K562 (cell line): Measurements from ENCODE around the gene COL4A6. TPM values are rescaled to one million over a fixed set of nuclear protein-coding genes. Genes with fewer than 3 reads are reported as not detected.

Source experiments
- ATAC-seq: fragments of 200-7000 bp; cut with Tn5 transposase; 3 replicates; pipeline ENCODE4 v1.9.1; 2020; ENCODE audit warnings: moderate library complexity
- BruUV-seq: library from RNA; stranded (reverse); fragments of 400-500 nt; replicated peaks from 2 replicates; lab custom pipeline; 2021; lab: Mats Ljungman, UMichigan
- CTCF ChIA-PET: fragments of 300-600 bp; formaldehyde crosslinking; extraction: SDS; loops from one replicate; lab custom pipeline; 2021; ENCODE audit warnings: low intra/inter-chr PET ratio; lab: Yijun Ruan, JAX
- POLR2A ChIA-PET: fragments of 300-600, 350-650 bp; sonication (Branson Sonifier 250); formaldehyde crosslinking; extraction: SDS; loops from one replicate; lab custom pipeline; 2021; ENCODE audit warnings: antibody characterized with exemption, inconsistent platforms; lab: Yijun Ruan, JAX
- DNase-seq, 4 experiments: peaks; one replicate each; pipeline versions ENCODE4 v3.0.0 to v3.0.0-alpha.2; 2011 to 2018; ENCODE audit warnings: low spot score in 3 of 4, mixed read lengths in 3 of 4; ENCODE audit errors: extremely low read depth in 1 of 4
- FAIRE-seq: peaks from 2 replicates; lab custom pipeline; 2011; peaks lifted over from hg19 to GRCh38; lab: Jason Lieb, UNC
- H2AFZ ChIP-seq: 2 replicates; pipeline ENCODE4 v1.6.0; 2011; ENCODE audit warnings: low read depth, low read length, control low read depth, inconsistent platforms
- H3K27ac ChIP-seq: fragments of 200-600 bp; 3 replicates; pipeline ENCODE4 v1.8.0; 2011; ENCODE audit warnings: low read depth, mild to moderate bottlenecking, control low read depth, inconsistent platforms, low read length, moderate library complexity, mixed read lengths; ENCODE audit errors: extremely low read depth
- H3K27me3 ChIP-seq, 2 experiments: fragments of 300-600 bp in 1 of 2; 2 replicates in 1 of 2; 3 replicates in 1 of 2; pipeline versions ENCODE4 v1.6.0 to v1.8.0; 2011; ENCODE audit warnings: inconsistent platforms in 2 of 2, low read length in 2 of 2, mild to moderate bottlenecking in 1 of 2, mixed read lengths in 1 of 2, moderate library complexity in 1 of 2; ENCODE audit not compliant: control insufficient read depth in 2 of 2, insufficient read depth in 2 of 2
- H3K36me3 ChIP-seq: fragments of 300-600 bp; 3 replicates; pipeline ENCODE4 v1.8.0; 2011; ENCODE audit warnings: mild to moderate bottlenecking, low read length, inconsistent platforms; ENCODE audit not compliant: control insufficient read depth, insufficient read depth
- H3K4me1 ChIP-seq, 2 experiments: fragments of 200-600 bp in 1 of 2; replicated peaks in 1 of 2; 2 replicates in 1 of 2; 3 replicates in 1 of 2; pipeline versions ENCODE4 v1.5.1 to v1.8.0; 2011; ENCODE audit warnings: inconsistent platforms in 2 of 2, low read length in 2 of 2, mild to moderate bottlenecking in 1 of 2, mixed read lengths in 1 of 2, moderate library complexity in 1 of 2; ENCODE audit not compliant: control insufficient read depth in 2 of 2, insufficient read depth in 2 of 2
- H3K4me2 ChIP-seq: 2 replicates; pipeline ENCODE4 v1.6.1; 2011; ENCODE audit warnings: low read length, control low read depth, inconsistent platforms, mixed read lengths; ENCODE audit not compliant: insufficient read depth
- H3K4me3 ChIP-seq: fragments of 200-600 bp; sonication (generic), shearing (Covaris generic); 2 replicates; pipeline ENCODE4 v1.5.1; 2016; ENCODE audit warnings: control low read depth, inconsistent platforms
- H3K79me2 ChIP-seq: fragments of 200-600 bp; 3 replicates; pipeline ENCODE4 v1.8.0; 2011; ENCODE audit warnings: low read length, inconsistent platforms; ENCODE audit not compliant: control insufficient read depth, insufficient read depth
- H3K9ac ChIP-seq, 2 experiments: 2 replicates each; pipeline versions ENCODE4 v1.6.0 to v1.6.1; 2011; ENCODE audit warnings: low read depth in 2 of 2, low read length in 2 of 2, control low read depth in 1 of 2, inconsistent platforms in 1 of 2, mild to moderate bottlenecking in 1 of 2, mixed read lengths in 1 of 2; ENCODE audit not compliant: insufficient read depth in 1 of 2
- H3K9me1 ChIP-seq: one replicate; pipeline ENCODE4 v1.6.0; 2011; ENCODE audit warnings: inconsistent platforms, mild to moderate bottlenecking, low read length, moderate library complexity; ENCODE audit not compliant: control insufficient read depth, insufficient read depth
- H3K9me3 ChIP-seq: replicated peaks from 2 replicates; pipeline ENCODE4 v1.5.1; 2011; ENCODE audit warnings: low read depth, low read length, inconsistent platforms; ENCODE audit not compliant: control insufficient read depth, insufficient read depth
- H4K20me1 ChIP-seq: replicated peaks from 2 replicates; pipeline ENCODE4 v1.6.1; 2011; ENCODE audit warnings: low read length, inconsistent platforms, mixed read lengths; ENCODE audit not compliant: control insufficient read depth, insufficient read depth
- ARID1B ChIP-seq: fragments of 450-650 bp; IDR thresholded peaks from 2 replicates; pipeline ENCODE4 v1.6.1; 2016; ENCODE audit warnings: antibody characterized with exemption, mild to moderate bottlenecking, inconsistent platforms
- CEBPG ChIP-seq, 3 experiments: fragments of 200-800 bp in 1 of 3; sonication (Bioruptor generic) in 1 of 3; sonication (generic) in 1 of 3; formaldehyde crosslinking in 1 of 3; IDR thresholded peaks in 2 of 3; conservative IDR thresholded peaks in 1 of 3; 2 replicates each; pipeline versions ENCODE4 v1.6.1 to v1.8.0; 2016 to 2022; ENCODE audit warnings: missing compliant biosample characterization in 2 of 3, missing genetic modification characterization in 2 of 3, mild to moderate bottlenecking in 1 of 3, missing genetic modification reagents in 1 of 3
- FOXM1 ChIP-seq, 2 experiments: fragments of 450-650 bp in 1 of 2; sonication (generic) in 1 of 2; formaldehyde crosslinking in 1 of 2; IDR thresholded peaks; 2 replicates each; pipeline versions ENCODE4 v1.6.1 to v1.9.0; 2017 to 2022; ENCODE audit warnings: low read depth in 2 of 2, mild to moderate bottlenecking in 2 of 2, missing genetic modification reagents in 1 of 2, moderate library complexity in 1 of 2
- POLR2AphosphoS5 ChIP-seq: IDR thresholded peaks from 2 replicates; pipeline ENCODE4 v1.6.1; 2011; ENCODE audit warnings: mild to moderate bottlenecking, low read depth, low read length, moderate library complexity; ENCODE audit not compliant: control insufficient read depth, insufficient read depth
- WGBS: fragments of 100-300 bp; shearing (Covaris generic); methylation state at CpG from one replicate; pipeline ENCODE4 v1.1.6; 2016; ENCODE audit warnings: low coverage, mixed read lengths; ENCODE audit not compliant: insufficient coverage; ENCODE audit errors: missing lambda C conversion rate; 5-methylcytosine and 5-hydroxymethylcytosine counted together
- in situ Hi-C: fragments of 300-500 bp; cut with MboI; formaldehyde crosslinking; loops from 4 replicates; pipeline ENCODE4 v1.15.0; 2018; ENCODE audit warnings: inconsistent platforms, mixed read lengths
- intact Hi-C: fragments of 100-400 bp; cut with micrococcal nuclease; formaldehyde crosslinking; loops from 2 replicates; pipeline ENCODE4 v1.14.2; 2022
- polyA plus RNA-seq, 8 experiments: library from polyadenylated mRNA; depleted of rRNA in 4 of 8; stranded (reverse) in 5 of 8; unstranded in 3 of 8; fragments of >200 nt; fragmentation: Nextera tagmentation in 2 of 8; fragmentation: Illumina TruSeq in 1 of 8; extraction: Ambion mirVana in 2 of 8; extraction: Trizol in 1 of 8; gene quantifications; 2 replicates each; pipeline versions ENCODE4 v1.2.1 to v1.2.3, GENCODE V29; 2011 to 2014; ENCODE audit warnings: inconsistent platforms in 1 of 8, missing spikeins in 1 of 8
- total RNA-seq, 7 experiments: library from RNA; depleted of rRNA in 6 of 7; stranded (reverse); fragments of >200 nt in 6 of 7; fragmentation: Illumina TruSeq in 2 of 7; extraction: Trizol in 2 of 7; gene quantifications; 2 replicates each; pipeline versions ENCODE4 v1.2.1 to v1.2.3, GENCODE V29; 2011 to 2021; ENCODE audit warnings: low replicate concordance in 1 of 7
- TF ChIP-seq, protein P1 (sequence below): fragments of 450-650 bp; formaldehyde crosslinking; IDR thresholded peaks from 2 replicates; pipeline ENCODE4 v1.4.0; 2020; ENCODE audit warnings: mild to moderate bottlenecking, moderate library complexity
- TF ChIP-seq, protein P2 (sequence below): fragments of 250-450 bp; sonication (Bioruptor Pico); IDR thresholded peaks from 2 replicates; pipeline ENCODE4 v1.8.0; 2022; ENCODE audit warnings: moderate library complexity, mild to moderate bottlenecking, inconsistent platforms

The COL4A6 gene
- total and polyA plus RNA-seq, 9 of the 15 experiments (the other 6 are each of a cell fraction or from before 2014, with no cell fraction given), result 0.02 to 0.05 TPM; not detected in 7

DNA sequence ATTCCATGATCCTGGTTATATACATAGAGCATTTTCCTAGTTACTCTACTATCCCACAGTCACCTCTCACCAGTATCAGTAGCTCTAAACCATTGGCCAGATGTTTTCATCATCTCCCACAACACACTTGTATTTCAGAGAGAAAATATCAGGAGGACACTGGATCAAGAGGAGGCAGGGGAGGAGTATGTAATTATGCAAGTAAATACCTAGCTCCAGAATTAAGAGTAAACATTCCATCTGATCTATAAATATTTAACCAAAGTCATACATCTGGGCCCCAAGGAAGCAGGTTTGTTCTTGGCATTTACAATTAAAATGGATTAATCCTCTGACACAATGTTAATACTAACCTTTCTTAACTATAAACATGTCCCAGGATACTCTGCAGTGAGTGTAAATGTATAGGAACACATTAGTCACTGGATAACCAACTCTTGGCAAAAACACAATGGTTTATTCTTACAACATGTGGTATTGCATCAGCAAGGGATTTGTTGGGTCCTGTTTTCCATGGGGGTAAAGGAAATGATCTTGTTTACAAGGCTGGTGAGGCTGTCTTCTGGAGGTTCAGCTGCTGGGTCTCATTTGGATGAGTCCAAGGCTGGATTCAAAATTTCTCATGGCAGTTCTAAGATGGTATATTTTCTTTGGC lies 176.5 kb downstream of the COL4A6 start (continued):
- TF ChIP-seq FOXM1 (IDR thresholded peaks at IDR 0.05; ENCODE audit: low read depth) (no peak), FOXM1 (CRISPR knock-in tag; IDR thresholded peaks at IDR 0.05; ENCODE audit: low read depth) (no peak)

DNA sequence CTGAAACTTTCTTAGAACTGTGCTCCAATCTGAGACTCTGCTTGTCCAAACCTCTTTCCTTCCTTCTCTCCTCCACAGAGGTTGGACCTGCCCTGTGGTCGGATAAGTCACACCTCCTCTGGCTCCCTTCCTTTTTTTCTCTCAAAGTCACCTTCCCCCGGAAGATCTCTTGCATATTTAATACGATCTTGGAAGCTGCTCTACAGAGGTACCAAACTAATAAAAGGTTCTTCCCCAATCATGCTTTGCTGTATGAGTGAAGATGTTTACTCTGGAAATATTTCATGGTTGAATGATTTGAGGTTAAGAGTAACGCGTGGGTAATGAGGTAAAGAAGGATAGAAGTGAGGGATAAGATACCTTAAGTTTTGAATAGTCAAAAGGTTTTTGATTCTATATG lies 180.7 kb downstream of the COL4A6 start:
- H3K79me2 ChIP-seq, result no peaks in the 10 kb centered on the region
- no peaks in the 10 kb centered on the region for H4K20me1 ChIP-seq
- 0% methylated on average over 4 of the region's 5 CpGs for WGBS
- no peaks in the 10 kb centered on the region for H3K9me3 ChIP-seq
- no peak overlapping the region for H3K4me2 ChIP-seq
- no peaks in the 10 kb centered on the region for H3K36me3 ChIP-seq
- no peaks in the 10 kb centered on the region for H3K27me3 ChIP-seq
- H3K9me1 ChIP-seq, result no peaks in the 10 kb centered on the region
- H3K9ac ChIP-seq, result no peak overlapping the region
- H3K27ac ChIP-seq, result no peak overlapping the region
- no TSS peak for BruUV-seq
- in situ Hi-C loops, result no loop called here
- H3K4me1 ChIP-seq, result no peaks in the 10 kb centered on the region
- no peak for TF ChIP-seq CEBPG (CRISPR knock-in tag; IDR thresholded peaks at IDR 0.05)
- TF ChIP-seq CEBPG (tag; conservative IDR thresholded peaks at IDR 0.05 in 1 of 2, IDR thresholded peaks at IDR 0.05 in 1 of 2), result no peak
- TF ChIP-seq ARID1B, result no peak
- TF ChIP-seq, protein P1, sequence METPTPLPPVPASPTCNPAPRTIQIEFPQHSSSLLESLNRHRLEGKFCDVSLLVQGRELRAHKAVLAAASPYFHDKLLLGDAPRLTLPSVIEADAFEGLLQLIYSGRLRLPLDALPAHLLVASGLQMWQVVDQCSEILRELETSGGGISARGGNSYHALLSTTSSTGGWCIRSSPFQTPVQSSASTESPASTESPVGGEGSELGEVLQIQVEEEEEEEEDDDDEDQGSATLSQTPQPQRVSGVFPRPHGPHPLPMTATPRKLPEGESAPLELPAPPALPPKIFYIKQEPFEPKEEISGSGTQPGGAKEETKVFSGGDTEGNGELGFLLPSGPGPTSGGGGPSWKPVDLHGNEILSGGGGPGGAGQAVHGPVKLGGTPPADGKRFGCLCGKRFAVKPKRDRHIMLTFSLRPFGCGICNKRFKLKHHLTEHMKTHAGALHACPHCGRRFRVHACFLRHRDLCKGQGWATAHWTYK (CRISPR knock-in tag), result no peak
- no peak for TF ChIP-seq POLR2AphosphoS5
- TF ChIP-seq, protein P2, sequence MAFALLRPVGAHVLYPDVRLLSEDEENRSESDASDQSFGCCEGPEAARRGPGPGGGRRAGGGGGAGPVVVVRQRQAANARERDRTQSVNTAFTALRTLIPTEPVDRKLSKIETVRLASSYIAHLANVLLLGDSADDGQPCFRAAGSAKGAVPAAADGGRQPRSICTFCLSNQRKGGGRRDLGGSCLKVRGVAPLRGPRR (CRISPR knock-in tag), result no peak
- TF ChIP-seq, all 486 proteins: peak for 0
- Histone ChIP-seq H2AFZ (no peak overlapping the region), H3K4me3 (no peak overlapping the region)
- ATAC-seq (no peak), FAIRE-seq (no peak), DNase-seq (no peak)
- ChIA-PET CTCF (no interaction called here), POLR2A (no interaction called here)
- intact Hi-C loops, result no loop called here
